Measurements from ENCODE around the gene DLG3. TPM values are rescaled to one million over a fixed set of nuclear protein-coding genes. Genes with fewer than 3 reads are reported as not detected.
A peak's percentile ranks its signal among the peaks of the same experiment; 100 is the strongest.
"Not testable (repeated sequence)": the region's sequence is repeated elsewhere in the genome, so short reads cannot be mapped to it uniquely, and the experiment has no call there.

DLG3 gene
- total RNA-seq (23.7 TPM), polyA plus RNA-seq (14.0 TPM)

DNA sequence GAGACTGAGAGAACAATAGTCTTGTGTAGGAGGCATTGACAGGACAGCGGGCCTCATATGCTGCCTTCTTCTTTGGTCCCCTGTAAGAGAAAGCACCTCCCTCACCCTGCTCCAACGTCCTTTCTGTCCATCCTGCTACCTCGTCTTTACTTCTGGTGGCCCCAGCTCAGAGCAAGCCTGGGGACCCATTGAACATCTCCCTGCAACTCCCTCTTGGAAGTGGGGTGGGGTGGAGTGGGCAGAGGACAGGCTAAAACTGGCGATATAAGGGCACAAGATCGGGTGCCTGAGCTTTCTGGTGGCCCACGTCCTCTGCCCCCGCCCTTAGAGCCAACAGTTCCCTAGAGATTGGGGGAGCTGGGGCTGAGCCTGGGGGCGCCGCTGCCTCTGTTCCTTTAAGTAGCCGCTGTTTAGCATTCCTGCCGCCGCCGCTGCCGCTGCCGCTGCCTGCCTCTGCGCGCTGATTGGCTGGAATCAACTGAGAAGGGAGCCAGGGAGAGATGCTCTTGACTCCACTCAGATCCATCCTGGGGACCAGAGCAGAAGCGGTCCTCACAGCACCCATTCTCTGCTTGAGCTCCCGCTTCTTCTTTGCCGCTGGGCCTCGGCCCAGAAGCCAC is at the start of gene DLG3:
Gene DLG3 (plus strand): TSS at position 510 of the 620 bp plus-strand sequence. CDS start 367 bp downstream, outside the sequence.
- H3K36me3 ChIP-seq (ENCODE audit: insufficient read depth), result no peaks in the 10 kb centered on the region
- no peak within 1 kb of the TSS for H3K27ac ChIP-seq (ENCODE audit: low read depth)
- 7% methylated on average over 21 of the region's 21 CpGs for WGBS
- no peaks in the 10 kb centered on the region for H3K4me1 ChIP-seq (ENCODE audit: insufficient read depth)
- DNase-seq (ENCODE audit: extremely low spot score), result no peak
- peak within 1 kb of the TSS; percentile 18 for H3K4me3 ChIP-seq (ENCODE audit: low read depth, low read length)

DNA sequence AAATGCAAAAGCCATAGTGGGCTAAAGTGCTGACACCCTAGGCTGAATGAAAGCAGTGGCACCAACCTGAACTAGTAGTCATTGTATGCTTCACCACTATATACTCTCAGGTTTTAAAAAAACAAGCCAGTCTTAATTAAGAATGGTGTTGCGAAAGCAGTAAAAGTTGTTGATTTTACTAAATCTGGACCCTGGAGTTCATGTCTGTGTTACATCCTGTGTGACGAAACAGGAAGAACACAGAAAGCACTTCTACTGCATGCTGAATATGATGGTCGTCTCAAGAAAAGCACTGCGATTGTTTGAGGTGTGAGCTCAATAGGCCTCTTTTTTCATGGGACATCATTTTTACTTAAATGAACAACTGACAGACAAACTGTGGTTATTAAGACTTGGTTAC is 45.7 kb upstream of the DLG3 start:
- 69% methylated on average over 4 of the region's 4 CpGs for WGBS
- Histone ChIP-seq H3K36me3 (ENCODE audit: insufficient read depth) (no peaks in the 10 kb centered on the region), H3K4me3 (ENCODE audit: low read depth, low read length) (no peak overlapping the region), H3K4me1 (ENCODE audit: insufficient read depth) (no peaks in the 10 kb centered on the region), H3K27ac (ENCODE audit: low read depth) (no peak overlapping the region)
- no peak for DNase-seq (ENCODE audit: extremely low spot score)

DNA sequence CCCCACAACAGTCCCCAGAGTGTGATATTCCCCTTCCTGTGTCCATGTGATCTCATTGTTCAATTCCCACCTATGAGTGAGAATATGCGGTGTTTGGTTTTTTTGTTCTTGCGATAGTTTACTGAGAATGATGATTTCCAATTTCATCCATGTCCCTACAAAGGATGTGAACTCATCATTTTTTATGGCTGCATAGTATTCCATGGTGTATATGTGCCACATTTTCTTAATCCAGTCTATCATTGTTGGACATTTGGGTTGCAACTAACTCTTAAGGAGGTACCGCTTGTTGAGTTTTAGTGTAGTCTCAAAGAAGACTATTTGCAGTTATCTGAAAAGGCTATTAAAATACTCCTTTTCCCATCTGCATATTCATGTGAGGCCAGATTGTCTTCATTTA is 44.5 kb upstream of the DLG3 start:
- not testable (repeated sequence) for H3K36me3 ChIP-seq (ENCODE audit: insufficient read depth); H3K4me1 ChIP-seq (ENCODE audit: insufficient read depth); H3K27ac ChIP-seq (ENCODE audit: low read depth); DNase-seq (ENCODE audit: extremely low spot score); H3K4me3 ChIP-seq (ENCODE audit: low read depth, low read length)
- WGBS, result 98% methylated on average over 1 of the region's 3 CpGs

DNA sequence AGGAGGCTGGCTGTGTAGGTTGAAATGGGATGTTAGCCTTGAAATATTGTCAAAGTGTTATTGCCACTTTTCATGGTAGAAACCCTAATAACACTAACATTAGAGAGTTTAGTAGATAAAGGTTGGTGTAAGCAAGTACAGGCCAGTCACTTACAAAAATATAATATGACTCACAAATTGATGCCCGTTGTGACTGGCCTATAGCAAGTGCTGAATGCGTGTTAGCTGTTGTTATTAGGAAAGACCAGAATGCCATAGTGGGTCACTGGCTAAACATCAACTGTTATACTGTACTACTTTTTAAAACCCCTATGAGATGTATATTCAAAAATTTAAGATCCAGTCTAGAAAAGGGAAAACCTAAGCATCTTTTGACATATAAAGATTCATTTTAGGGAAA is 41.9 kb upstream of the DLG3 start:
- Histone ChIP-seq H3K4me1 (ENCODE audit: insufficient read depth) (no peaks in the 10 kb centered on the region), H3K4me3 (ENCODE audit: low read depth, low read length) (no peak overlapping the region), H3K27ac (ENCODE audit: low read depth) (no peak overlapping the region), H3K36me3 (ENCODE audit: insufficient read depth) (no peaks in the 10 kb centered on the region)
- WGBS, result 88% methylated on average over 2 of the region's 2 CpGs
- no peak for DNase-seq (ENCODE audit: extremely low spot score)

- 89% methylated on average over 1 of the region's 1 CpG for WGBS
- no peaks in the 10 kb centered on the region for H3K4me1 ChIP-seq (ENCODE audit: insufficient read depth)
These were observed 39.6 kb upstream of the DLG3 start for GRCh38 chrX:70405003-70405402.

DNA sequence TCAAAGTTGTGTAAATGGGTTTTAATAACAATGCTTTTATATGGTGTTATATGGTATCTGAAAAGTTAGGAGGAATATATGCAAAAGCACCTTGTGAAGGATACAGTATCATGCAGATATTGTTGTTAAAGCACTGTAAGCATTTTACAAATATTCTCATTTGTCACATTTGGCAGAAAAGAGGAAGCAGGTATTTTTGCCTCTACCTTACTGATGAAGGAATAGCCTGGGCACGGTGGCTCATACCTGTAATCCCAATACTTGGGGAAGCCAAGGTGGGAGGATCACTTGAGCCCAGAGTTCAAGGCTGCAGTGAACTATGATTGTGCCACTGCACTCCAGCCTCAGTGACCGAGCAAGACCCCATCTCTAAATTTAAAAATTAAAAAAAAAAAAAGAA is 33.7 kb upstream of the DLG3 start:
- no peak overlapping the region for H3K27ac ChIP-seq (ENCODE audit: low read depth)
- no peak for DNase-seq (ENCODE audit: extremely low spot score)
- no peak overlapping the region for H3K4me3 ChIP-seq (ENCODE audit: low read depth, low read length)
- 96% methylated on average over 2 of the region's 2 CpGs for WGBS
- no peaks in the 10 kb centered on the region for H3K36me3 ChIP-seq (ENCODE audit: insufficient read depth)
- H3K4me1 ChIP-seq (ENCODE audit: insufficient read depth), result no peaks in the 10 kb centered on the region

More at GRCh38 chrX:70405003-70405402, 39.6 kb upstream of the DLG3 start:
- H3K4me3 ChIP-seq (ENCODE audit: low read depth, low read length), result no peak overlapping the region
- no peaks in the 10 kb centered on the region for H3K36me3 ChIP-seq (ENCODE audit: insufficient read depth)
- no peak overlapping the region for H3K27ac ChIP-seq (ENCODE audit: low read depth)
- no peak for DNase-seq (ENCODE audit: extremely low spot score)

- H3K27ac ChIP-seq (ENCODE audit: low read depth), result no peak overlapping the region
- DNase-seq (ENCODE audit: extremely low spot score), result no peak
- 96% methylated on average over 3 of the region's 3 CpGs for WGBS
- no peak overlapping the region for H3K4me3 ChIP-seq (ENCODE audit: low read depth, low read length)
- H3K36me3 ChIP-seq (ENCODE audit: insufficient read depth), result no peaks in the 10 kb centered on the region
- no peaks in the 10 kb centered on the region for H3K4me1 ChIP-seq (ENCODE audit: insufficient read depth)
These were observed 33.2 kb upstream of the DLG3 start for GRCh38 chrX:70411475-70411874.

DNA sequence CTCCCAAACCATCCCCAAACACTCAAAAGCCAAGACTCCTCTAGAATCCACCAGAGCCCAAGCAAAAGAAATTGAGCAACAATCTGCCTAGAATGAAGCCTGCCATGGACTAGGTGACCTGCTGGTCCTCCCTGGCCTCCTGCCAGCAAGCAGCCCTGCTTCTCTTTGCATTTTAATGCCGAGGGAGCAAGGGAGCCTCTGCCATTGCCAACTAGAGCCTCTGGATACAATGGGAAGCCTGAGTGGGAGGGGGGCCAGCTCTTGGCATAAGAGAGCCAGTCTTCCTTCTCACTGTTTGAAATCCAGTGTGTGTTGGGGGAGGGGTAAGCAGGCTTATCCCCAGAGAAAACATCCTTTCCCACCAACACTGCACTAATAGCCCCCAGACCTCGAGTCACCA is 23.0 kb upstream of the DLG3 start:
- Histone ChIP-seq H3K4me3 (ENCODE audit: low read depth, low read length) (no peak overlapping the region), H3K27ac (ENCODE audit: low read depth) (no peak overlapping the region), H3K36me3 (ENCODE audit: insufficient read depth) (no peaks in the 10 kb centered on the region), H3K4me1 (ENCODE audit: insufficient read depth) (no peaks in the 10 kb centered on the region)
- 56% methylated on average over 2 of the region's 2 CpGs for WGBS
- DNase-seq (ENCODE audit: extremely low spot score), result no peak

GRCh38 chrX:70422851-70423341 is 21.7 kb upstream of the DLG3 start, which contains the start of gene GDPD2:
TSS of gene GDPD2 (plus strand) at chrX:70423314. CDS start at chrX:70424985, 1,671 bp downstream.
- no peak for DNase-seq (ENCODE audit: extremely low spot score)
- H3K27ac ChIP-seq (ENCODE audit: low read depth), result no peak within 1 kb of the TSS
- WGBS, result 33% methylated on average over 11 of the region's 11 CpGs
- no peak within 1 kb of the TSS for H3K4me3 ChIP-seq (ENCODE audit: low read depth, low read length)
- H3K36me3 ChIP-seq (ENCODE audit: insufficient read depth), result no peaks in the 10 kb centered on the region
- H3K4me1 ChIP-seq (ENCODE audit: insufficient read depth), result no peaks in the 10 kb centered on the region

- WGBS, result 84% methylated on average over 10 of the region's 10 CpGs
- H3K27ac ChIP-seq (ENCODE audit: low read depth), result no peak overlapping the region
- no peak overlapping the region for H3K4me3 ChIP-seq (ENCODE audit: low read depth, low read length)
- no peak for DNase-seq (ENCODE audit: extremely low spot score)
- H3K36me3 ChIP-seq (ENCODE audit: insufficient read depth), result no peaks in the 10 kb centered on the region
- no peaks in the 10 kb centered on the region for H3K4me1 ChIP-seq (ENCODE audit: insufficient read depth)
These were observed 20.5 kb upstream of the DLG3 start for GRCh38 chrX:70423936-70424675.

DNA sequence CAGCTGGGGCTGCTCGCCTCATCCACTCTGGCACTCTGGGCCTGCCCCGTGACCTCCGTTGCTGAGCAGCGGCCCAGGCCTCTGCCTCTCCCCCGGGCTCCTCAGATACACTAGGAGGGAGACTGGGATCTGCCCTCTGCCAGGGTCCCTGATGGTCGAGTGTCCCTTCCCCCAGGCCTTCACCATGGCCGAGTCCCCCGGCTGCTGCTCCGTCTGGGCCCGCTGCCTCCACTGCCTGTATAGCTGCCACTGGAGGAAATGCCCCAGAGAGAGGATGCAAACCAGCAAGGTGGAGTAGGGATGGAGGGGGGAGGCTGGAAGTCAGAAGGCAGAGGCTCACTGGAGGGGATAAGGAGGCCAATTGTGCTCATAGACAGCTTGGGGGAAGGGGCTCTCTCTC is 19.8 kb upstream of the DLG3 start:
- Histone ChIP-seq H3K4me1 (ENCODE audit: insufficient read depth) (no peaks in the 10 kb centered on the region), H3K36me3 (ENCODE audit: insufficient read depth) (no peaks in the 10 kb centered on the region), H3K4me3 (ENCODE audit: low read depth, low read length) (no peak overlapping the region), H3K27ac (ENCODE audit: low read depth) (no peak overlapping the region)
- 93% methylated on average over 10 of the region's 10 CpGs for WGBS
- DNase-seq (ENCODE audit: extremely low spot score), result no peak

GRCh38 chrX:70426286-70427278 is 18.1 kb upstream of the DLG3 start:
- no peak overlapping the region for H3K27ac ChIP-seq (ENCODE audit: low read depth)
- H3K36me3 ChIP-seq (ENCODE audit: insufficient read depth), result no peaks in the 10 kb centered on the region
- no peaks in the 10 kb centered on the region for H3K4me1 ChIP-seq (ENCODE audit: insufficient read depth)
- H3K4me3 ChIP-seq (ENCODE audit: low read depth, low read length), result no peak overlapping the region
- WGBS, result 93% methylated on average over 15 of the region's 15 CpGs
- DNase-seq (ENCODE audit: extremely low spot score), result no peak

DNA sequence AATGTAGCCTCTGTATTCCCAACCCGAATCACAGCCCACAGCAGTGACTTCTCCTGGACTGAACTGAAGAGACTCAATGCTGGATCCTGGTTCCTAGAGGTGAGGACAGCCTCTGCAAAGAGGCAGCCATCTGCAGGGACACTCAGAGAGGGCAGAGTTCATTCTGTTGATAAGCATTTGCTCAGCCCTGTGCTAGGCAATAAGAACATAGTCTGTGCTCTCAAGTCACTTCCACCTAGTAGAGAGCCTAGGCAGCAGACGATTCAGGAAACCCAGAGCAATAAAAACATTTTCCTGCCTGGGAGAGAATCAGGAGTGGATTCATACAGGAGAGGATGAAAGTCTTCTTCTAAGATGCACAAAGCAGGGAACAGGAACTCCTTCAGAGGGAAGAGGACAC is 17.3 kb upstream of the DLG3 start:
- Histone ChIP-seq H3K4me1 (ENCODE audit: insufficient read depth) (no peaks in the 10 kb centered on the region), H3K27ac (ENCODE audit: low read depth) (no peak overlapping the region), H3K4me3 (ENCODE audit: low read depth, low read length) (no peak overlapping the region), H3K36me3 (ENCODE audit: insufficient read depth) (no peaks in the 10 kb centered on the region)
- WGBS, result 65% methylated on average over 2 of the region's 2 CpGs
- no peak for DNase-seq (ENCODE audit: extremely low spot score)
